Measurements from ENCODE around the gene CSNK1E.

GRCh38 chr22:38299770-38300102, 17.5 kb downstream of the CSNK1E start:
- TF ChIP-seq CTCF (IDR thresholded peaks at IDR 0.05) (no peak), POLR2A (IDR thresholded peaks at IDR 0.05) (no peak)
